Liver (tissue), 9 donors: Measurements from ENCODE around the gene NPEPPS. TPM values are rescaled to one million over a fixed set of nuclear protein-coding genes. Genes with fewer than 3 reads are reported as not detected.
"Not testable (repeated sequence)": the region's sequence is repeated elsewhere in the genome, so short reads cannot be mapped to it uniquely, and the experiment has no call there.

Experiments used
- DNase-seq: peaks from one replicate; pipeline ENCODE4 v3.0.0-alpha.2; 2017; ENCODE audit warnings: low spot score
- H3K27ac ChIP-seq, 2 donors: one replicate each; pipeline ENCODE4 v1.7.0; 2013; ENCODE audit warnings: inconsistent platforms in 2 of 2, low read length in 2 of 2, control low read depth in 1 of 2, low read depth in 1 of 2, mild to moderate bottlenecking in 1 of 2
- H3K27me3 ChIP-seq, 4 donors: one replicate each; pipeline versions ENCODE4 v1.6.1 to v1.7.0; 2013; ENCODE audit warnings: low read length in 3 of 4, inconsistent platforms in 1 of 4, mild to moderate bottlenecking in 1 of 4, moderate library complexity in 1 of 4; ENCODE audit not compliant: control insufficient read depth in 4 of 4, insufficient read depth in 4 of 4
- H3K36me3 ChIP-seq, 4 donors: one replicate each; pipeline versions ENCODE4 v1.6.1 to v1.7.0; 2013; ENCODE audit warnings: low read length in 3 of 4, mild to moderate bottlenecking in 3 of 4, low read depth in 1 of 4, moderate library complexity in 1 of 4; ENCODE audit not compliant: control insufficient read depth in 4 of 4, insufficient read depth in 3 of 4
- H3K4me1 ChIP-seq, 4 donors: one replicate each; pipeline versions ENCODE4 v1.6.1 to v1.7.0; 2013; ENCODE audit warnings: low read length in 3 of 4, mild to moderate bottlenecking in 3 of 4, moderate library complexity in 1 of 4; ENCODE audit not compliant: control insufficient read depth in 4 of 4, insufficient read depth in 4 of 4
- H3K4me3 ChIP-seq, 3 donors: one replicate each; pipeline versions ENCODE4 v1.6.1 to v1.7.0; 2013; ENCODE audit warnings: low read length in 3 of 3, control low read depth in 1 of 3, low read depth in 1 of 3, mild to moderate bottlenecking in 1 of 3
- H3K9ac ChIP-seq, 2 donors: one replicate each; pipeline ENCODE4 v1.7.0; 2013; ENCODE audit warnings: low read length in 2 of 2, mild to moderate bottlenecking in 2 of 2, moderate library complexity in 2 of 2, control low read depth in 1 of 2, low read depth in 1 of 2
- H3K9me3 ChIP-seq, 4 donors: one replicate each; pipeline versions ENCODE4 v1.6.1 to v1.7.0; 2013; ENCODE audit warnings: low read length in 3 of 4; ENCODE audit not compliant: control insufficient read depth in 4 of 4
- WGBS: extraction: QIAGEN DNeasy Blood & Tissue Kit; methylation state at CpG from one replicate; pipeline ENCODE4 v1.1.7; 2013; 5-methylcytosine and 5-hydroxymethylcytosine counted together
- polyA plus RNA-seq, 2 donors: library from polyadenylated mRNA; stranded (reverse) in 1 of 2; unstranded in 1 of 2; fragments of 200-250 nt in 1 of 2; fragments of >200 nt in 1 of 2; fragmentation: Nextera tagmentation in 1 of 2; extraction: Ambion mirVana in 1 of 2; gene quantifications; one replicate each; pipeline versions ENCODE4 v1.2.1 to v1.2.3, GENCODE V29; 2013 to 2015
- total RNA-seq, 2 donors: library from RNA; depleted of rRNA; stranded (reverse); fragments of >200 nt; gene quantifications; one replicate each; pipeline ENCODE4 v1.2.3, GENCODE V29; 2014
- donor health status: healthy.
- donor health status: healthy.
- donor health status: healthy.
- donor health status: healthy.
- donor health status: healthy.

Gene NPEPPS
- total and polyA plus RNA-seq, 4 donors: 12.0 to 61.9 (median 46.4) TPM

- not testable (repeated sequence) for H3K27ac ChIP-seq, DNase-seq
These were observed 19.2 kb upstream of the NPEPPS start for GRCh38 chr17:47511701-47512146.

GRCh38 chr17:47513301-47513700 lies 17.6 kb upstream of the NPEPPS start:
- H3K4me1 ChIP-seq, H3K36me3 ChIP-seq, H3K9me3 ChIP-seq, H3K27ac ChIP-seq, H3K9ac ChIP-seq, DNase-seq, H3K4me3 ChIP-seq, H3K27me3 ChIP-seq: not testable (repeated sequence)
- 89% methylated on average over 6 of the region's 6 CpGs for WGBS

More at GRCh38 chr17:47511701-47512146, 19.2 kb upstream of the NPEPPS start:
- not testable (repeated sequence) for H3K27me3 ChIP-seq, H3K9me3 ChIP-seq, H3K4me1 ChIP-seq, H3K36me3 ChIP-seq, H3K9ac ChIP-seq, H3K4me3 ChIP-seq
- 29% methylated on average over 3 of the region's 3 CpGs for WGBS

- not testable (repeated sequence) for H3K27me3 ChIP-seq
These were observed 12.0 kb upstream of the NPEPPS start for GRCh38 chr17:47518880-47519279.

GRCh38 chr17:47519365-47519764 lies 11.5 kb upstream of the NPEPPS start:
- H3K27ac ChIP-seq, H3K4me1 ChIP-seq, H3K36me3 ChIP-seq, H3K9ac ChIP-seq, H3K27me3 ChIP-seq, H3K4me3 ChIP-seq, H3K9me3 ChIP-seq, DNase-seq: not testable (repeated sequence)

More at GRCh38 chr17:47518880-47519279, 12.0 kb upstream of the NPEPPS start:
- not testable (repeated sequence) for H3K9ac ChIP-seq, H3K9me3 ChIP-seq, H3K4me3 ChIP-seq, H3K4me1 ChIP-seq, DNase-seq, H3K27ac ChIP-seq, H3K36me3 ChIP-seq

GRCh38 chr17:47520279-47520678 lies 10.6 kb upstream of the NPEPPS start:
- 63% methylated on average over 4 of the region's 4 CpGs for WGBS
- H3K4me1 ChIP-seq, DNase-seq, H3K27me3 ChIP-seq, H3K36me3 ChIP-seq, H3K4me3 ChIP-seq, H3K9me3 ChIP-seq, H3K27ac ChIP-seq, H3K9ac ChIP-seq: not testable (repeated sequence)

- H3K27me3 ChIP-seq, DNase-seq, H3K9me3 ChIP-seq, H3K4me3 ChIP-seq, H3K4me1 ChIP-seq, H3K27ac ChIP-seq, H3K9ac ChIP-seq, H3K36me3 ChIP-seq: not testable (repeated sequence)
- 95% methylated on average over 1 of the region's 1 CpG for WGBS
These were observed 9.5 kb upstream of the NPEPPS start for GRCh38 chr17:47521434-47521833.

- not testable (repeated sequence) for H3K27me3 ChIP-seq, H3K27ac ChIP-seq, H3K9ac ChIP-seq, H3K4me3 ChIP-seq, H3K9me3 ChIP-seq, H3K4me1 ChIP-seq, H3K36me3 ChIP-seq, DNase-seq
These were observed 8.6 kb upstream of the NPEPPS start for GRCh38 chr17:47522341-47522740.

- under 1% methylated on average over 35 of the region's 61 CpGs for WGBS
- not testable (repeated sequence) for H3K9me3 ChIP-seq, H3K36me3 ChIP-seq, H3K27me3 ChIP-seq, H3K4me1 ChIP-seq
- Histone ChIP-seq H3K27ac (peak overlapping the region; percentile 67 to 87), H3K4me3 (peak overlapping the region in 2 of 3 donors; percentile 65 to 69), H3K9ac (peak overlapping the region in 1 of 2 donors; percentile 16)
- peak; percentile 45 for DNase-seq
These were observed 419 bp downstream of the NPEPPS start for GRCh38 chr17:47531233-47531820.

GRCh38 chr17:47539085-47539484 lies 8.2 kb downstream of the NPEPPS start:
- not testable (repeated sequence) for H3K27ac ChIP-seq, H3K9ac ChIP-seq
- 84% methylated on average over 3 of the region's 3 CpGs for WGBS

More at GRCh38 chr17:47539085-47539484, 8.2 kb downstream of the NPEPPS start:
- not testable (repeated sequence) for DNase-seq, H3K27me3 ChIP-seq, H3K9me3 ChIP-seq, H3K4me1 ChIP-seq, H3K36me3 ChIP-seq, H3K4me3 ChIP-seq
